ENCODE measurements around the gene MPP3. TPM values are rescaled to one million over a fixed set of nuclear protein-coding genes. Genes with fewer than 3 reads are reported as not detected.

Gene MPP3
- total and polyA plus RNA-seq, 7 experiments from 2014 or later: 0.32 to 1.4 TPM; not detected in 5

DNA sequence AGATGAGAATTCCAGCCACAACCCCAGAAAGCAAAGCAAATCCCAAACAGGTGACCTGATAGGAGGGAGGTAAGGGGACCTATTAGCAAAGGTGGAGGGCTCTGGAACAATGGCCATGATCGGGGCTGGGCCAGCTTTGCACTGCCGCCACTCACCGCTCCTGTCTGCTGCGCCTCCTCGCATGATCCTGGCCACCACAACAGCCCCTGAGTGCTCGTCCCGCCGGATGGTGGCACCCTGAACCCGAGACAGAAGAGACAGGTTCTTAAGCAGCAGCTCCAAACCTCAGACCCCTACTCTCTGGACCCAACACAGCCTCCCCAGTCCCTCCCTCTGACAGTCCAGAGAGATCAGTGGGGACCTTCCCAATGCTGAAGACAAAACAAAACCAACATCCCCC lies 5.3 kb downstream of the MPP3 start:
- Mint-ChIP-seq H3K4me3 (no peak overlapping the region), H3K36me3 (no peaks in the 10 kb centered on the region), H3K27ac (no peak overlapping the region), H3K9me3 (no peaks in the 10 kb centered on the region), H3K4me1 (peaks cover 0 to 15% (median 7%) of the 10 kb centered on the region in 7 donors), H3K27me3 (peaks cover 0 to 31% (median 0%) of the 10 kb centered on the region in 5 donors)
- Histone ChIP-seq H3K9me3 (ENCODE audit: control insufficient read depth in 2 of 3, low read length in 3 of 3) (no peaks in the 10 kb centered on the region), H3K27ac (ENCODE audit: low read depth, low read length) (no peak overlapping the region), H3K27me3 (ENCODE audit: control insufficient read depth in 2 of 2, insufficient read depth in 2 of 2, low read length in 2 of 2) (no peaks in the 10 kb centered on the region), H3K4me3 (ENCODE audit: low read length) (no peak overlapping the region), H3K4me1 (ENCODE audit: control insufficient read depth in 2 of 2, insufficient read depth in 2 of 2, low read length in 2 of 2) (no peaks in the 10 kb centered on the region), H3K36me3 (ENCODE audit: control insufficient read depth in 2 of 3, insufficient read depth in 3 of 3, low read length in 3 of 3) (no peaks in the 10 kb centered on the region)
- DNase-seq (no peak), ATAC-seq (no peak)
- ChIA-PET POLR2A (no interaction called here), CTCF (interaction anchor here (1.5 kb wide), 1 partner anchor 11 kb away, joined by 3 read pairs; no protein-coding TSS in a partner anchor)
- intact Hi-C loops (cut with micrococcal nuclease): no loop called here

DNA sequence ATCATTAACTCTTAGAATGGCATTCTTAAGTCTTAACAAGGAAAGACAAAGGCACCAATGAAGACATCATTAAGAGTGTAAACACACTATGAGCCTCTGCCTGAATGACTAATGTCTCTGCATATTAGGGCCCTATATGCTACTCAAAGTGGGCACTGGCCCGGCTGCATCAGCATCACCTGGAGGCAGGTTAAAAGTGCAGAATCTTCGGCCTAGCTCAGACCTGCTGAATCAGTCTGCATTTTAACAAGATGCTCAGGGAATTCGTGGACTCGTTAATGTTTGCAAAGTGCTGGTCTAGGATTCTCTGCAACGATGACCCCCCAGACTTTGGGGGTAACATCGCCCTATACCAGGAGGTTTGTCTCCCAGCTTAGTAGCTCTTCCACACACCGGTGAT lies 6.7 kb downstream of the MPP3 start:
- CTCF ChIA-PET: interaction anchor here (0.7 to 1.5 kb wide), 3 partner anchors 12 to 118 kb away, joined by 3 read pairs; no protein-coding TSS in a partner anchor
- H3K27me3 Mint-ChIP-seq: peaks cover 0 to 20% (median 0%) of the 10 kb centered on the region in 5 donors
- Histone ChIP-seq H3K36me3 (ENCODE audit: control insufficient read depth in 2 of 3, insufficient read depth in 3 of 3, low read length in 3 of 3) (no peaks in the 10 kb centered on the region), H3K4me3 (ENCODE audit: low read length) (no peak overlapping the region), H3K27ac (ENCODE audit: low read depth, low read length) (no peak overlapping the region), H3K9me3 (ENCODE audit: control insufficient read depth in 2 of 3, low read length in 3 of 3) (no peaks in the 10 kb centered on the region), H3K27me3 (ENCODE audit: control insufficient read depth in 2 of 2, insufficient read depth in 2 of 2, low read length in 2 of 2) (no peaks in the 10 kb centered on the region), H3K4me1 (ENCODE audit: control insufficient read depth in 2 of 2, insufficient read depth in 2 of 2, low read length in 2 of 2) (no peaks in the 10 kb centered on the region)
- no peaks in the 10 kb centered on the region for H3K9me3 Mint-ChIP-seq
- no peak overlapping the region for H3K27ac Mint-ChIP-seq
- no peak for ATAC-seq
- POLR2A ChIA-PET: no interaction called here
- peaks cover 0 to 5% (median 3%) of the 10 kb centered on the region in 7 donors for H3K4me1 Mint-ChIP-seq
- H3K4me3 Mint-ChIP-seq: no peak overlapping the region
- H3K36me3 Mint-ChIP-seq: no peaks in the 10 kb centered on the region
- DNase-seq: no peak
- intact Hi-C loops (cut with micrococcal nuclease): no loop called here

DNA sequence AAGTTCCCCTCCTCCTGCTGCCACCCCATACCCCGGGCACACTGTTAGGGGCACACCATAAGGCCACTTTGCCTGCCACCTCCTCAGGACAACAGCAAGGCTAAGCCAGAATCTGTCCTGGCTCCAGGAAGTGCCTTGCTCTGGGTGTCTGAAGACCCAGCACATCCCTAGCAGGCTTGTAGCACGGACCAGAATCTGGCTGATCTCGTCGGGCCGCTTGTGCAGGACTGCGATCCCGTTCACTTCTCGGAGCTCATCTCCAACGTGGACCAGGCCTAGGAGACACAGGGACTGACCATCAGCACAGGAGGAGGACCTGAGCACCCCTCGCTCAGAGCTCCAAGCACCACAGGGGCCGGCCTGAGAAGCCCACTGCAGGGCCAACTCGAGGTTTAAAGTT lies 7.4 kb downstream of the MPP3 start:
- Mint-ChIP-seq H3K27me3 (peaks cover 0 to 13% (median 0%) of the 10 kb centered on the region in 5 donors), H3K36me3 (no peaks in the 10 kb centered on the region), H3K27ac (no peak overlapping the region), H3K4me3 (no peak overlapping the region), H3K9me3 (no peaks in the 10 kb centered on the region), H3K4me1 (peaks cover 0 to 4% (median 0%) of the 10 kb centered on the region in 7 donors)
- intact Hi-C loops (cut with micrococcal nuclease): no loop called here
- DNase-seq: no peak
- POLR2A ChIA-PET: no interaction called here
- Histone ChIP-seq H3K27ac (ENCODE audit: low read depth, low read length) (no peak overlapping the region), H3K9me3 (ENCODE audit: control insufficient read depth in 2 of 3, low read length in 3 of 3) (no peaks in the 10 kb centered on the region), H3K27me3 (ENCODE audit: control insufficient read depth in 2 of 2, insufficient read depth in 2 of 2, low read length in 2 of 2) (no peaks in the 10 kb centered on the region), H3K4me1 (ENCODE audit: control insufficient read depth in 2 of 2, insufficient read depth in 2 of 2, low read length in 2 of 2) (no peaks in the 10 kb centered on the region), H3K4me3 (ENCODE audit: low read length) (no peak overlapping the region), H3K36me3 (ENCODE audit: control insufficient read depth in 2 of 3, insufficient read depth in 3 of 3, low read length in 3 of 3) (no peaks in the 10 kb centered on the region)
- no peak for ATAC-seq
- CTCF ChIA-PET: interaction anchor here (0.6 to 0.7 kb wide), 2 partner anchors 19 to 150 kb away, joined by 3 read pairs; no protein-coding TSS in a partner anchor

DNA sequence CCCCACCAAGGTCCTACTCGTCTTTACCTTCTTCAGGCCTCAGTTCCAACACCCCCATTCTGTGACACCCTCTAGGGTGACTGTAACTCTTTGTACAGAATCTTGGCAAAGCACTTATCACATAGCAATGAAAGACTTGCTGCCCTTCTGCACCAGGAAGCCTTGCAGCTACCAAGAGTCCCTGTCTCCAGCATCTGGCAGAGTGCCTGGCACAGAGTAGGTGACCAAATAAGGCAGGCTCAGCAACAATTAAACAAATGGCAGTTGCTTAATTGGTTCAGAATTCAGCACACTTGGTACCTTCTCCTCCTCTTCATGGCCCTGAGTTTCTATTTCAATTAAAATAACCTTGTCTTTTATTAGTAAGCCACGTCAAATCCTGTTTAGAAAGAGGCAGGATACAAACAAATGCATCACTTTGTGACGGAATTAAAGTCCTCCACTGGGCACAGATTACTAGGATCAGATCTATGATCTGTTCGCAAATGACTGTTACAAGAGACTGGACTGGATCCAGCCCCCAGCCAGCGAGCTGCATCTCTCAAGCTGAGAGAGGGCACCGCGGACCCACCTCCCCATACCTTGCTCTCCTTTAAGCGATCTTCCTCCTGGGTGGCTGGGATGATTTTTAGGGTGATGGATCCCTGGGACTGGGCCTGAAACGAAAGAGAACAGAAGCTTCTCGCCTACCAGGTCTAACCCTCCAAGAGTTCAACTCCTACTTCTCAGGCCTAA lies 9.4 kb downstream of the MPP3 start:
- H3K4me3 Mint-ChIP-seq: no peak overlapping the region
- no peak overlapping the region for H3K27ac Mint-ChIP-seq
- Histone ChIP-seq H3K27ac (ENCODE audit: low read depth, low read length) (no peak overlapping the region), H3K27me3 (ENCODE audit: control insufficient read depth in 2 of 2, insufficient read depth in 2 of 2, low read length in 2 of 2) (no peaks in the 10 kb centered on the region), H3K9me3 (ENCODE audit: control insufficient read depth in 2 of 3, low read length in 3 of 3) (no peaks in the 10 kb centered on the region), H3K4me3 (ENCODE audit: low read length) (no peak overlapping the region), H3K36me3 (ENCODE audit: control insufficient read depth in 2 of 3, insufficient read depth in 3 of 3, low read length in 3 of 3) (no peaks in the 10 kb centered on the region), H3K4me1 (ENCODE audit: control insufficient read depth in 2 of 2, insufficient read depth in 2 of 2, low read length in 2 of 2) (no peaks in the 10 kb centered on the region)
- CTCF ChIA-PET: no interaction called here
- H3K4me1 Mint-ChIP-seq: no peaks in the 10 kb centered on the region
- POLR2A ChIA-PET: no interaction called here
- ATAC-seq (no peak), DNase-seq (no peak)
- intact Hi-C loops (cut with micrococcal nuclease): no loop called here
- H3K36me3 Mint-ChIP-seq: no peaks in the 10 kb centered on the region
- no peaks in the 10 kb centered on the region for H3K9me3 Mint-ChIP-seq
- H3K27me3 Mint-ChIP-seq: peaks cover 0 to 6% (median 0%) of the 10 kb centered on the region in 5 donors

DNA sequence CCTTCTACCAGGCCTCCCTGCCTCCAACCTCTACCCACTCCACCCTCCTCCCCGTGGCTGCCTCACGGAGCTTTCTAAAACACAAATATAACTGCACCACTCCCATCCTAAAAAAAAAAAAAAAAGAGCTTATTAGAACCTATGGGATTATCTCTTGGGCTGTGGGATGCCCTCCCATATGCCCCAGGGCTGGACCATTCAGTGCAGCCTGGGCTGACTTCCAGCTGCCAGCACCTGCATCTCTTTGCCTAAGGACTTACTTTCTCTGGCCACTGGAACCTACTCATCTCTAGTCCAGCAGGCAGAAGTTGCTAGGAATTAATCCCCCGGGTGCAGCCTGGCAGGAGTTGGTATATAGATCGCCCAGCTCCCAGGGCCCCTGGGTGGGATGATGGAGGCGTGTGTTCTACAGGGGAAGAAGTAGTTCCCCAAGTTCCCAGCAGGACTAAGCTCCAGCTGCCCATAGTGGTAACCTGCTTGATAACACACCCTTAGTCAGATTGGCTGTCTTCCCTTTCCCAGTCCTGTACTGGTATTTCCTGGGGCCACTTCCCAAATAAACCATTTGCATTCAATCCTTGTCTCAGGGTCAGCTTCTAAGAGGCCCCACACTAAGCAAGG lies 10.3 kb downstream of the MPP3 start:
- Mint-ChIP-seq H3K36me3 (no peaks in the 10 kb centered on the region), H3K9me3 (no peaks in the 10 kb centered on the region), H3K4me1 (no peaks in the 10 kb centered on the region), H3K4me3 (no peak overlapping the region), H3K27ac (no peak overlapping the region), H3K27me3 (peaks cover 0 to 6% (median 0%) of the 10 kb centered on the region in 5 donors)
- no peaks in the 10 kb centered on the region for H3K27me3 ChIP-seq (ENCODE audit: control insufficient read depth in 2 of 2, insufficient read depth in 2 of 2, low read length in 2 of 2)
- no peak overlapping the region for H3K27ac ChIP-seq (ENCODE audit: low read depth, low read length)
- H3K36me3 ChIP-seq (ENCODE audit: control insufficient read depth in 2 of 3, insufficient read depth in 3 of 3, low read length in 3 of 3): no peaks in the 10 kb centered on the region
- DNase-seq (no peak), ATAC-seq (no peak)
- CTCF ChIA-PET: interaction anchor here (0.6 kb wide), 1 partner anchor 31 kb away, joined by 6 read pairs; no protein-coding TSS in a partner anchor
- intact Hi-C loops (cut with micrococcal nuclease): no loop called here
- POLR2A ChIA-PET: no interaction called here
- no peak overlapping the region for H3K4me3 ChIP-seq (ENCODE audit: low read length)
- H3K4me1 ChIP-seq (ENCODE audit: control insufficient read depth in 2 of 2, insufficient read depth in 2 of 2, low read length in 2 of 2): no peaks in the 10 kb centered on the region
- no peaks in the 10 kb centered on the region for H3K9me3 ChIP-seq (ENCODE audit: control insufficient read depth in 2 of 3, low read length in 3 of 3)

DNA sequence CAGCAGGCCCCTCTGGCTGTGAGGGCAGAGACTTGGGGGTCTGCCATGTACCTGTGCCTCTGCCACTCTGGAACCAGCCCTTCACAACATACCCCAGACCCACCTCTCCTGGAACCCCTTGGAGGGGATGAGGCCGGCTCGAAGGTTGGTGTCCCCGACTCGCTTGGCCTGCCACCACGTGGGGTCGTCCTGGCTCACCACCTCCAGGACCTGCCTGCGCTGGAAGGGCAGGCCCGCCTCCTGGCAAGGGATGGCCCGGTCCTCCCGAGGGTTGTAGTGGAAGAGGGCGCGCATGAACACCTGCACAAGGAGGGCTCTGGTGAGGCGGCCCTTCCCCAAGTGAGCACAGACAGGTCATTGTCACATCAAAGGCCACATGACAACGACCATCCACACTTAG lies 12.2 kb downstream of the MPP3 start:
- Mint-ChIP-seq H3K9me3 (no peaks in the 10 kb centered on the region), H3K4me3 (no peak overlapping the region), H3K27me3 (peaks cover 0 to 6% (median 0%) of the 10 kb centered on the region in 5 donors), H3K27ac (no peak overlapping the region), H3K36me3 (no peaks in the 10 kb centered on the region), H3K4me1 (no peaks in the 10 kb centered on the region)
- intact Hi-C loops (cut with micrococcal nuclease): no loop called here
- H3K27ac ChIP-seq (ENCODE audit: low read depth, low read length): no peak overlapping the region
- no peak for ATAC-seq
- POLR2A ChIA-PET: no interaction called here
- DNase-seq: no peak
- H3K9me3 ChIP-seq (ENCODE audit: control insufficient read depth in 2 of 3, low read length in 3 of 3): no peaks in the 10 kb centered on the region
- CTCF ChIA-PET: interaction anchor here (0.6 kb wide), 1 partner anchor 171 kb away, joined by 4 read pairs; no protein-coding TSS in a partner anchor
- H3K4me3 ChIP-seq (ENCODE audit: low read length): no peak overlapping the region
- H3K4me1 ChIP-seq (ENCODE audit: control insufficient read depth in 2 of 2, insufficient read depth in 2 of 2, low read length in 2 of 2): no peaks in the 10 kb centered on the region
- H3K36me3 ChIP-seq (ENCODE audit: control insufficient read depth in 2 of 3, insufficient read depth in 3 of 3, low read length in 3 of 3): no peaks in the 10 kb centered on the region
- no peaks in the 10 kb centered on the region for H3K27me3 ChIP-seq (ENCODE audit: control insufficient read depth in 2 of 2, insufficient read depth in 2 of 2, low read length in 2 of 2)

Measured in naive thymus-derived CD4-positive, alpha-beta T cell (primary cell).